Fibroblast of villous mesenchyme (primary cell): ENCODE results near the gene ALPG. TPM values are rescaled to one million over a fixed set of nuclear protein-coding genes. Genes with fewer than 3 reads are reported as not detected.

Experiments
- DNase-seq: peaks from one replicate; pipeline ENCODE4 v3.0.0-alpha.2; 2010; ENCODE audit warnings: low read depth
- H3K4me3 ChIP-seq: 2 replicates; pipeline ENCODE4 v1.5.1; 2011; ENCODE audit warnings: low read depth, mild to moderate bottlenecking, low read length
- total RNA-seq: library from RNA; depleted of rRNA; stranded (reverse); fragments of >200 nt; gene quantifications from 2 replicates; pipeline ENCODE4 v1.2.3, GENCODE V29; 2012
- TF ChIP-seq, protein P1 (sequence below): IDR thresholded peaks from 2 replicates; pipeline ENCODE4 v1.5.1; 2012; ENCODE audit warnings: low read depth, mild to moderate bottlenecking, low read length; ENCODE audit not compliant: insufficient read depth

ALPG gene
- total RNA-seq, 1 donor: not detected

DNA sequence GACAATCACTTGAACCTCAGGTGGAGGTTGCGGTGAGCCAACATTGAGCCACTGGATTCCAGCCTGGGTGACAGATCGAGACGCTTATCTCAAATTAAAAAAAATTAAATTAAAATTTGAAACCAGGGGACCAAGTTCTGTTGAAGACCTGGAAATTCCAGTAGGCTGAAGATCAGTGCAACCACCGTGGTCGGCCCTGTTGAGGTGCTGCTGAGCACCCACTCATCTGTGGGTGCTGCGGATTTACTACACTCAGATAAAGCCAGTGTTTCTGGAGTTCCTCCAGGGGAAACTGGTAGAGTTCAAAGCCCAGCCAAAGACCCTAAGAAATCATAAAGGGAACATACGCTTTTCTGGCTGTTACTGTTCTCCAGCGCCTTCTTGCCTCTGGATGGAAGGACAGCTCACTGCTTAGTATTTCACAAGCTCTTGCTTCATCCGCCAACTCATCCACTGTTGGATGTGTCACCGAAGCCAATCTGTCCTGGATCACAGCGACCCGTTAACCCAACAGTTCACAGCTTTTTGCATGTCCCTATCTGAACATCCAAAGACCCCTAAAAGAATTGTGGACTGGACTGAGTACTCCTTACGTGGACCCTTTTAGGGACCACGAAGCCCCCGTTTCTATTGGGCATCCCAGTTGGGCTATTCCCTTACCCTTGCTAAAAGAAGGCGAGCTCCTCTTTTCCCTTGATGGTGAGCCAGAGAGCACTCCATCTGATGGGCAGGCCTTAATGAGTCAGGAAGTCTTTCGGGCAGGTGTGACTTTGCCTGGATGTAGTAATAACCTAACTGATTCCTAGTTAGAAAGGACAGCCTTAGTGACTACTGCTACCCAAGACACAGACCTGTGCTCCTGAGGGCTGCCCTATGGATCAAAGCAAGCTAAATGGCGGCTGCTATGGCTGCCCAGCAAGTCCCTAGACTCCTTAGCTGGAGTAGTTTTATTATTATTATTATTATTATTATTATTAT lies 34.1 kb upstream of the ALPG start:
- DNase-seq: peak; percentile 52

DNA sequence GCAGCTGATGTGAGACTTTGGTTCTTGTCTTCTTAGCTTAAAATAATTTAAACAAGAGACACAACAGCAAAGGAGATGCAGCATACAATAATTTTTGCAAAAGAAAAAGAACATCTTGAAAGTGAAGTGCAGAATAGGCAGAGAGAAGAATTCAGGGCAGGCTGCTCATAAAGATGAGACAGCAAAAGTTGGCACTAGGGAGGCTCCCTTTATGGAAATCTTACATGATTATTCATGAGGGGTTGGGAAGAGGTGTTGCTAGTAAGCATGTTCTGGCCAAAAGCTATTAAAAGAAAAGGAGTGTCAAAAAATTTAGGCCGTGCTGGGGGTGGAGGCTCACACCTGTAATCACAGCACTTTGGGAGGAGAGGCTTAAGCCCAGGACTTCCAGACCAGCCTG lies 32.3 kb upstream of the ALPG start:
- H3K4me3 ChIP-seq: no peak overlapping the region
- TF ChIP-seq, protein P1, sequence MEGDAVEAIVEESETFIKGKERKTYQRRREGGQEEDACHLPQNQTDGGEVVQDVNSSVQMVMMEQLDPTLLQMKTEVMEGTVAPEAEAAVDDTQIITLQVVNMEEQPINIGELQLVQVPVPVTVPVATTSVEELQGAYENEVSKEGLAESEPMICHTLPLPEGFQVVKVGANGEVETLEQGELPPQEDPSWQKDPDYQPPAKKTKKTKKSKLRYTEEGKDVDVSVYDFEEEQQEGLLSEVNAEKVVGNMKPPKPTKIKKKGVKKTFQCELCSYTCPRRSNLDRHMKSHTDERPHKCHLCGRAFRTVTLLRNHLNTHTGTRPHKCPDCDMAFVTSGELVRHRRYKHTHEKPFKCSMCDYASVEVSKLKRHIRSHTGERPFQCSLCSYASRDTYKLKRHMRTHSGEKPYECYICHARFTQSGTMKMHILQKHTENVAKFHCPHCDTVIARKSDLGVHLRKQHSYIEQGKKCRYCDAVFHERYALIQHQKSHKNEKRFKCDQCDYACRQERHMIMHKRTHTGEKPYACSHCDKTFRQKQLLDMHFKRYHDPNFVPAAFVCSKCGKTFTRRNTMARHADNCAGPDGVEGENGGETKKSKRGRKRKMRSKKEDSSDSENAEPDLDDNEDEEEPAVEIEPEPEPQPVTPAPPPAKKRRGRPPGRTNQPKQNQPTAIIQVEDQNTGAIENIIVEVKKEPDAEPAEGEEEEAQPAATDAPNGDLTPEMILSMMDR: no peak
- DNase-seq: no peak

More for the DNA sequence above, 34.1 kb upstream of the ALPG start:
- TF ChIP-seq, protein P1: no peak
- no peak overlapping the region for H3K4me3 ChIP-seq

DNA sequence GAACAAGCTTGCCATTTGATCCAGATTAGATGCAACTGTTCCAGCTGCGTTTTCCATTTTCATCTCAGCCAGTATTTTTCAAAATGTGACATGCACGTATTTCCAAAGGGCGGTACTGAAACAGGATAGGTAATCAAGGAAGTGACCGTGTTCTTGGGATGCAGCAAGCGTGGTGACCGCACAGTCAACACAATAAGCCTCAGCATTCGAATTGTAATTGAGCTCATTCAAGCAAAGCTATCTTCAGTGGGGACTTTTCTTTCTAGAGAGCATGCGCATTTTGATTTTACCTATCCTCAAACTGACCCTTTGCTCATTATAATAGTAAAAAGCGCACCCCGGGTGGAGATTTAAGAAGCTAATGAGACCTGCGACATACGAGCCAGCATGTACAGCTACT lies 31.5 kb upstream of the ALPG start:
- no peak overlapping the region for H3K4me3 ChIP-seq
- DNase-seq: no peak
- TF ChIP-seq, protein P1: no peak

DNA sequence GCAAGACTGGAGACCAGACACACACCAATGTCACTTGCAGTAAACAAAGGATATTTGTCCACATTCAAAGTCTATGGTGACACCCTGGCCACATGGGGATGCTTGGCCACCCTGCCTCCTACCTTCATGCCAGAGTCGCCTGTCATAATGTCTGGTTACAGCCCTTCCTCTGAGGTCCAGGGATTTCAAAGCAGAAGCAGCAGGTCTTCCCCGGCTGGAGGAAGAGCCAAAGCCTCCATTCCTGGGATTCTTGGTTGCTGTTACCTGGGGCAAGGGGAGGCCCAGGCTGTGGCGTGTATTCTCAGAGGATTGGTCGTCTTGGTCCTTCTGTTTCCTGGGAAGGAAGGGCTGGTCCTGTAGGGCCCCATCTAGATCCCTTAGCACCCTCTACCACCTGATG lies 30.4 kb upstream of the ALPG start:
- no peak for DNase-seq
- H3K4me3 ChIP-seq: no peak overlapping the region
- TF ChIP-seq, protein P1: no peak

DNA sequence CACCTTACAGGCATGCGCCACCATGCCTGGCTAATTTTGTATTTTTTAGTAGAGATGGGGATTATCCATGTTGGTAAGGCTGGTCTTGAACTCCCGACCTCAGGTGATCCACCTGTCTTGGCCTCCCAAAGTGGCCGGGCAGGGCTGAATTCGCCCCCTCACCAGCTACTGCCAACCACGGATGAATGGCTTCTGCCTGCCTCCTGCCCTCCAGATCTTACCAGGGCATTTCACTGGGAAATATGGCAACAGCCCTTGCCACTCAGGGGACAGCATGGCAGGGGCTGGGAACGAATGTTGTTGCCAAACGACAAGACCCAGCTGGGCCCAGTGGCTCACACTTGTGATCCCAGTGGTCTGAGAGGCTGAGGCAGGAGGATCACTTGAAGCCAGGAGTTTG lies 29.9 kb upstream of the ALPG start:
- TF ChIP-seq, protein P1: no peak
- no peak for DNase-seq
- no peak overlapping the region for H3K4me3 ChIP-seq

DNA sequence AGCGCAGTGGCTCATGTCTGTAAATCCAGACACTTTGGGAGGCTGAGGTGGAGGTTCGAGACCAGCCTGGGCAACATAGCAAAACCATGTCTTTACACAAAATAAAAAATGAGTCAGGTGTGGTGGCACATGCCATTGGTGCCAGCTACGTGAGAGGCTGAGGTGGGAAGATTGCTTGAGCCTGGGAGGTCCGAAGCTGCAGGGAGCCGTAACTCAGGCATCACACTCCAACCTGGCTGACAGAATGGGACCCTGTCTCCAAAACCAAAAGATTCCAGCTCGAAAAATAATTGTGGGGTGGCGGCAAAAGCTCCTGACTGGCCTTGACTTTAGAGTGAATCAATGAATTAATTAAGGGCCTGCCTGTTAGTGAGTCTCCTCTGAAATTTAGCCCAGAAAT lies 29.3 kb upstream of the ALPG start:
- TF ChIP-seq, protein P1: no peak
- H3K4me3 ChIP-seq: no peak overlapping the region
- no peak for DNase-seq
